Mucosa of stomach (tissue), 1 donor: ENCODE data around the gene MACO1.

ENCODE experiments used
- H3K27me3 ChIP-seq: one replicate; pipeline ENCODE4 v1.7.0; 2013; ENCODE audit warnings: mild to moderate bottlenecking, low read length; ENCODE audit not compliant: control insufficient read depth, insufficient read depth
- H3K36me3 ChIP-seq: one replicate; pipeline ENCODE4 v1.7.0; 2013; ENCODE audit warnings: low read length; ENCODE audit not compliant: control insufficient read depth, insufficient read depth
- H3K4me1 ChIP-seq: one replicate; pipeline ENCODE4 v1.7.0; 2013; ENCODE audit warnings: mild to moderate bottlenecking, low read length; ENCODE audit not compliant: control insufficient read depth, insufficient read depth
- H3K4me3 ChIP-seq: one replicate; pipeline ENCODE4 v1.7.0; 2013; ENCODE audit warnings: low read length
- H3K9ac ChIP-seq: one replicate; pipeline ENCODE4 v1.7.0; 2013; ENCODE audit warnings: mild to moderate bottlenecking, low read length, moderate library complexity
- H3K9me3 ChIP-seq: one replicate; pipeline ENCODE4 v1.7.0; 2013; ENCODE audit warnings: mild to moderate bottlenecking, low read length, moderate library complexity; ENCODE audit not compliant: control insufficient read depth
- donor health status: Pancreatic carcinoma.

Gene MACO1

GRCh38 chr1:25467616-25468015 lies 36.9 kb downstream of the MACO1 start:
- Histone ChIP-seq H3K4me1 (no peaks in the 10 kb centered on the region), H3K9me3 (no peaks in the 10 kb centered on the region), H3K4me3 (no peak overlapping the region), H3K9ac (no peak overlapping the region), H3K27me3 (no peaks in the 10 kb centered on the region), H3K36me3 (no peaks in the 10 kb centered on the region)

- no peaks in the 10 kb centered on the region for H3K27me3 ChIP-seq
- no peaks in the 10 kb centered on the region for H3K9me3 ChIP-seq
- no peak overlapping the region for H3K4me3 ChIP-seq
- no peaks in the 10 kb centered on the region for H3K36me3 ChIP-seq
- no peak overlapping the region for H3K9ac ChIP-seq
- H3K4me1 ChIP-seq: no peaks in the 10 kb centered on the region
Measured at GRCh38 chr1:25468033-25468432, 37.3 kb downstream of the MACO1 start.

- Histone ChIP-seq H3K27me3 (no peaks in the 10 kb centered on the region), H3K4me1 (no peaks in the 10 kb centered on the region), H3K9me3 (no peaks in the 10 kb centered on the region), H3K9ac (no peak overlapping the region), H3K4me3 (no peak overlapping the region), H3K36me3 (no peaks in the 10 kb centered on the region)
Measured at GRCh38 chr1:25469177-25469576, 38.5 kb downstream of the MACO1 start.

- Histone ChIP-seq H3K9ac (no peak overlapping the region), H3K27me3 (no peaks in the 10 kb centered on the region), H3K4me3 (no peak overlapping the region), H3K4me1 (peaks cover 15% of the 10 kb centered on the region), H3K36me3 (no peaks in the 10 kb centered on the region), H3K9me3 (no peaks in the 10 kb centered on the region)
Measured at GRCh38 chr1:25472471-25472870, 41.8 kb downstream of the MACO1 start.

- H3K36me3 ChIP-seq: no peaks in the 10 kb centered on the region
- no peaks in the 10 kb centered on the region for H3K27me3 ChIP-seq
- H3K4me3 ChIP-seq: no peak overlapping the region
- H3K9me3 ChIP-seq: no peaks in the 10 kb centered on the region
- H3K9ac ChIP-seq: no peak overlapping the region
- H3K4me1 ChIP-seq: peaks cover 20% of the 10 kb centered on the region
Measured at GRCh38 chr1:25473653-25474225, 43.0 kb downstream of the MACO1 start.

GRCh38 chr1:25474439-25475047 lies 43.8 kb downstream of the MACO1 start:
- Histone ChIP-seq H3K9ac (no peak overlapping the region), H3K27me3 (no peaks in the 10 kb centered on the region), H3K4me1 (peaks cover 20% of the 10 kb centered on the region), H3K9me3 (no peaks in the 10 kb centered on the region), H3K4me3 (no peak overlapping the region), H3K36me3 (no peaks in the 10 kb centered on the region)

- H3K4me3 ChIP-seq: no peak overlapping the region
- no peak overlapping the region for H3K9ac ChIP-seq
- peaks cover 20% of the 10 kb centered on the region for H3K4me1 ChIP-seq
- no peaks in the 10 kb centered on the region for H3K9me3 ChIP-seq
- H3K36me3 ChIP-seq: no peaks in the 10 kb centered on the region
- H3K27me3 ChIP-seq: no peaks in the 10 kb centered on the region
Measured at GRCh38 chr1:25476186-25477097, 45.7 kb downstream of the MACO1 start.

- Histone ChIP-seq H3K4me1 (peaks cover 20% of the 10 kb centered on the region), H3K36me3 (no peaks in the 10 kb centered on the region), H3K9me3 (no peaks in the 10 kb centered on the region), H3K9ac (no peak overlapping the region), H3K27me3 (no peaks in the 10 kb centered on the region), H3K4me3 (no peak overlapping the region)
Measured at GRCh38 chr1:25477448-25478034, 46.8 kb downstream of the MACO1 start.

GRCh38 chr1:25478633-25479032 lies 47.9 kb downstream of the MACO1 start:
- no peaks in the 10 kb centered on the region for H3K9me3 ChIP-seq
- H3K27me3 ChIP-seq: no peaks in the 10 kb centered on the region
- no peak overlapping the region for H3K4me3 ChIP-seq
- H3K4me1 ChIP-seq: peaks cover 20% of the 10 kb centered on the region
- no peaks in the 10 kb centered on the region for H3K36me3 ChIP-seq
- no peak overlapping the region for H3K9ac ChIP-seq

- Histone ChIP-seq H3K9ac (no peak overlapping the region), H3K4me3 (no peak overlapping the region), H3K4me1 (peaks cover 13% of the 10 kb centered on the region)
Measured at GRCh38 chr1:25481625-25482024, 50.9 kb downstream of the MACO1 start.

GRCh38 chr1:25482211-25482610 lies 51.5 kb downstream of the MACO1 start:
- peaks cover 8% of the 10 kb centered on the region for H3K4me1 ChIP-seq

More at GRCh38 chr1:25481625-25482024, 50.9 kb downstream of the MACO1 start:
- H3K36me3 ChIP-seq: no peaks in the 10 kb centered on the region
- no peaks in the 10 kb centered on the region for H3K27me3 ChIP-seq
- no peaks in the 10 kb centered on the region for H3K9me3 ChIP-seq

GRCh38 chr1:25484096-25484495 lies 53.4 kb downstream of the MACO1 start:
- Histone ChIP-seq H3K9ac (no peak overlapping the region), H3K4me1 (no peaks in the 10 kb centered on the region), H3K36me3 (no peaks in the 10 kb centered on the region), H3K27me3 (no peaks in the 10 kb centered on the region), H3K4me3 (no peak overlapping the region), H3K9me3 (no peaks in the 10 kb centered on the region)

More at GRCh38 chr1:25482211-25482610, 51.5 kb downstream of the MACO1 start:
- no peaks in the 10 kb centered on the region for H3K9me3 ChIP-seq
- H3K9ac ChIP-seq: no peak overlapping the region
- H3K36me3 ChIP-seq: no peaks in the 10 kb centered on the region
- no peak overlapping the region for H3K4me3 ChIP-seq
- H3K27me3 ChIP-seq: no peaks in the 10 kb centered on the region
